ENCODE data around the gene STK32C.
"Not testable (repeated sequence)": the region's sequence is repeated elsewhere in the genome, so short reads cannot be mapped to it uniquely, and the experiment has no call there.

Gene STK32C

GRCh38 chr10:132299371-132300336 lies 8.1 kb downstream of the STK32C start:
- DNase-seq, result no peak

DNA sequence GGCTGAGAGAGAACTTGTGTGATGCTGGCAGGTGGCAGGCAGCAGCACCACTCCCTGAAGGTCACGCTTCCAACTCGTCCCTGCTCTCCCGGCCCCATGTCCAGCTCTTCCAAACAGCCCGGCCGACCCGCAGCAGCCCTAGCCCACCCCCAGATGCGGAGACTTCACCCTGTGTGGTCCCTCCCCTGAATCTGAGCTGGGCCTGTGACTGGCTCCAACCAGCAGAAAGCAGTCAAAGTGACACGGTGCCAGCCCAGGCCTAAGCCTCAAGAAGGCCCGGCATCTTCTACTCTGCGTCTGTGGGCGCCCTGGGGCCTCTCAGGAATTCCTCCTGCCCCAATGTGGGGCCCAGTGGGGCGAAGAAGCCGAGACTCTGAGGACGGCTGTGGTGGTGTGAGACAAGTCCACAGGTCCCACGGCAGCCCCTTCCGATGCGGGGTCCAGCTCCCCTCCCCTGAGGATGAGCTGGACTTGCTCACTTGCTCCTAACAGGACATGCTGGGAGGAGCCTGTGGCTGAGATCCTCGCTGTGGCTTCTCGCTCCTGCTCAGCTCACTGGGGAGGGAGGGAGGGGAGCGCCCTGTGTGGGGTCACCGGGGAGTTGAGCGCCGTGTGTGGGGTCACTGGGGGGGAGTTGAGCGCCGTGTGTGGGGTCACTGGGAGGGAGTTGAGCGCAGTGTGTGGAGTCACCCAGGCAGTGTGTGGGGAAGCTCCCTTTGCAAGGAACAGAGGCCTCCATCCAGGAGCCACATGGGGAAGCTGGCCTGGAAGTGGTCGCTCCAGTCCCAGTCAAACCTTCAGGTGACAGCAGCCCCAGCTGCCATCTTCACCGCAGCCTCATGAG lies 9.5 kb downstream of the STK32C start:
- no peak for DNase-seq

GRCh38 chr10:132297526-132297925 lies 10.2 kb downstream of the STK32C start:
- DNase-seq, result no peak

- no peak for DNase-seq
Observed at GRCh38 chr10:132296666-132297443, 10.9 kb downstream of the STK32C start.

DNA sequence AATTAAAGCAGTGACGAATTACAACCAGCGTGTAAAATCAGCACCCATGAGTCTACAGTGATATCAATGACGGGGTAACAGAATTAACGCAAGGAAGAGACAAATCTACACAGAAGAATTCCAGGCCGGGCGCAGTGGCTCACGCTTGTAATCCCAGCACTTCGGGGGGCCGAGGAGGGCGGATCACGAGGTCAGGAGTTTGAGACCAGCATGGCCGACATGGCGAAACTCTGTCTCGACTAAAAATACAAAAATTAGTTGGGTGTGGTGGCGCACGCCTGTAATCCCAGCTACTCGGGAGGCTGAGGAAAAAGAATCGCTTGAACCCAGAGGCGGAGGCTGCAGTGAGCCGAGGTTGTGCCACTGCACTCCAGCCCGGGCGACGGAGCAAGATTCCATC lies 12.3 kb downstream of the STK32C start:
- DNase-seq, result not testable (repeated sequence)

- no peak for DNase-seq
Observed at GRCh38 chr10:132294561-132295318, 13.0 kb downstream of the STK32C start.

DNA sequence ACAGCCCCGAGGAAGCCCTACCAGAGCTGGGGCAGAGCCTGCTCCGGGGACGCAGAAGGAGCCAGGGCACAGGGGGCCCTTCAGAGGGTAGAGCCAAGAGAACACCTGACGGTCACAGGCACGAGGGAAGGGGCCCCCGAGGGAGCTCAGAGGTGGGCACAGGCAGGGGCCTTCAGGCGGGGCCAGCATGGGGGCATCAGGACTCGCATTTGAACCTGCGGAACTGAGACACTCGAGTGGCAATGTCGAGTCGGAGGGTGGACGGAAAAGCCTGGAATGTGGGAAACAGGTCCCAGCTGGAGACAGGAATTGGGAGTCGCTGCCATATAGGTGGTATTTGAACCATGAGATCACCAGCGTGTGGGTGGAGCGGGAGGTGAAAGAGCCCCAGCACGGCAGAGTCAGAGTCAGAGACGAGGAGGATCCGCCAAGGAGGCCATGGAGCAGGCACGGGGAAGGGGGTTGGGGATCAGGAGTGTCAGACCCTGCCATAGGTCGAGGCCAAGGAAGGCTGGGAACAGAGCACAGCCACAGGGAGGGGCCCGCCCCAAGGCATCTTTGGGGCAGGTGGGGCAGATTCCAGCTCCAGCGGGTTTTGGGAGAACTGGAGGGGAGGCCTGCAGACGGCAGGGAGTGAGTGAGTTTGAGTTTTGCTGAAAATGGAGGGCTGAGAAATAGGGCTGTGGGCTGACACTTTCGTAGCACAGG lies 13.8 kb downstream of the STK32C start:
- no peak for DNase-seq

- DNase-seq, result no peak
Observed at GRCh38 chr10:132293201-132293812, 14.4 kb downstream of the STK32C start.

- DNase-seq, result no peak
Observed at GRCh38 chr10:132292287-132293200, 15.2 kb downstream of the STK32C start.

- DNase-seq, result no peak
Observed at GRCh38 chr10:132291826-132292225, 15.9 kb downstream of the STK32C start.

DNA sequence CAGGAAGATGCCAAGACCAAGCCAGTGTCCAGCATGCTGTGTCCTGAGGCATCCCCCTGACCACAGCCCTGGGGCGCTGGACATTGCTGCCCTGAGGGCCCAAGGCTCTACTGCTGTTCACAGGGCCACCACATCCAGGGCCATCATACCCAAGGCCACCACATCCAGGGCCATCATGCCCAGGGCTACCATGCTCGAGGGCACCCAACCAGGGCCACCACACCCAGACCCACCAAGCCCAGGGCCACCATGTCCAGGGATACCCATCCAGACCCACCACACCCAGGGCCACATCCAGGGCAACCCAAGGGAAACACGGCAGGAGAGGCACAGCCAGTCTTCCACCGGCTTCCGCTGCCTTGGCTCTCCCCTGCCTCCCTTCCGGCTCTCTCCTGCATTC lies 17.1 kb downstream of the STK32C start:
- no peak for DNase-seq

- no peak for DNase-seq
Observed at GRCh38 chr10:132289439-132289838, 18.3 kb downstream of the STK32C start.

DNA sequence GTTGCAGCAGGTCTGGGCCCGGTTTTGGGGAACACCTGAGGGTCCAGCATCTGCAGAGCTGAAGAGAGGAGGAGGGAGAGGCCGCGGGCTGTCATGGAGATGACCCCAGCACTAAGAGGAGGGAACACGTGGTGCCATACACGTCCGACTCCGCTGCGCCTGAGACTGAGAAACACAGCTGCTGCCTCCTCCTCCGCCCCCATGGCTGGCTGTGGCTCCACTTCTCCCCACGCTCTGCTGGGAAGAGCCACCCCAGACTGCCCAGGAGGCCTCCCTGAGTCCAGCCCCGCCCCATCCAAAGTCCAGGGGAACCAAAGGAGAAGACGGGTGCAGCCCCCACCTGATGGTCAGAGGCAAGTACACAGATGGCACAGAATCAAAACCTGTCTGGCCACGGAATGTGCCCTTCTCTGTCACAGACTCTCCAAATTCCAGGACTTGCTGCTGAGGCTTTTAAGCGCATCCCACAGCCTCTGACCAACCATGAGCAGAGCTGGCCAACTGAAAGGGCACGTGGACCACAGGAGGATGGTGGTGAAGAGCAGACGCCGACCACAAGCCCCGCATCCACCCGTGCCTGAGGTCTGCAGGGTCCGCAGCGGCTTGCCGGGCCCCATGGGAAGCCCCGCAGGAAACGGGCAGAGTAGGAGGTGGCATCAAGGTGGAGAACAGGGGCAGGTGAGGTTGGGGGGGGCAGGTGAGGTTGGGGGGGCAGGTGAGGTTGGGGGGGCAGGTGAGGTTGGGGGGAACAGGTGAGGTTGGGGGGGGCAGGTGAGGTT lies 24.0 kb downstream of the STK32C start:
- DNase-seq, result no peak

GRCh38 chr10:132282667-132283603 lies 24.8 kb downstream of the STK32C start:
- no peak for DNase-seq

DNA sequence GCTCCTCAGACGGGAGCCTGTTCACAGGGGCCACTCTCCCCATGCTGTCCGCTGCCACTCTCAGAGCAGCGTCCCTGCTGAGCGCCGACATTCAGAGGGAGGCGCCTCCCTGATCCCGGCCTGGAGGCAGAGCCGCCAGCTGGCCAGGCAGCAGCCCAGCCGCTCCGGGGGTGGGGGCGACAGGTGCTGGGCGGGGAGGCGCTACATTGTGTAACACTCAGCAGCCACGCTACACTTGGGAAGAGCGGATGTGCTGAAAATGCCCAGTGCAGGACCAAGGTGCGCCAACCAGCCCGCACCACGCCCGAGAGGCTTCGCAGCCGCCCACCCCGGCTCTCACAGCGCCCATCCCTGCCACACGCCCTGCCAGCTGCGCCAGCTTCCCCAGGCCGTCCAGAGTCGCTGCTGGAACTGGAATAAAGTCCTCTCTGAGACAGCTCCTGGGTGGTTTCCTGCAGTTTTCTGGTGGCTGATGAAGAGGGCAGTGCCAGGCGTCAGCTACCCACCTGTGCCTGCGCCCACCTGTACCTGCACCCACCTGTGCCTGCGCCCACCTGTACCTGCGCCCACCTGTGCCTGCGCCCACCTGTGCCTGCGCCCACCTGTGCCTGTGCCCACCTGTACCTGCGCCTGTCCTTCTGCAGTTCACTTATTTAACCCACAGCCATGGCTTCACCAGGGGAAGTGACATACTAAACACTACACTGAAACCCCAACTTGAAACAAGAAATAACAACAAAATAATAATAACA lies 25.7 kb downstream of the STK32C start:
- DNase-seq, result no peak

GRCh38 chr10:132280646-132281074 lies 27.1 kb downstream of the STK32C start:
- DNase-seq, result no peak
